ENCODE data around the gene DIRAS1.

DIRAS1 gene

GRCh38 chr19:2756921-2757881, 36.0 kb upstream of the DIRAS1 start:
- intact Hi-C loops (cut with DNase I), result no loop called here
- DNase-seq, result no peak

GRCh38 chr19:2756477-2756876, 35.3 kb upstream of the DIRAS1 start:
- no peak for DNase-seq

GRCh38 chr19:2755811-2756210, 34.6 kb upstream of the DIRAS1 start:
- intact Hi-C loops (cut with DNase I), result no loop called here
- DNase-seq, result no peak

More at GRCh38 chr19:2756477-2756876, 35.3 kb upstream of the DIRAS1 start:
- intact Hi-C loops (cut with DNase I), result no loop called here

- no peak for DNase-seq
- intact Hi-C loops (cut with DNase I), result no loop called here
These were observed 34.2 kb upstream of the DIRAS1 start for GRCh38 chr19:2755448-2755705.

GRCh38 chr19:2754659-2755447, 33.7 kb upstream of the DIRAS1 start:
- intact Hi-C loops (cut with DNase I), result no loop called here
- DNase-seq, result no peak

GRCh38 chr19:2751438-2751830, 30.3 kb upstream of the DIRAS1 start:
- intact Hi-C loops (cut with DNase I), result no loop called here
- DNase-seq, result no peak

GRCh38 chr19:2750808-2751437, 29.8 kb upstream of the DIRAS1 start:
- peak in 29 of 42 donors; percentile 14 to 79 (median 45) for DNase-seq
- intact Hi-C loops (cut with DNase I), result no loop called here

- DNase-seq, result no peak
- intact Hi-C loops (cut with DNase I), result no loop called here
These were observed 26.2 kb upstream of the DIRAS1 start for GRCh38 chr19:2747349-2747748.

GRCh38 chr19:2744113-2744512, 22.9 kb upstream of the DIRAS1 start:
- no peak for DNase-seq
- intact Hi-C loops (cut with DNase I), result loop anchor here (5.0 kb wide), 2 partner anchors 42 to 92 kb away; partner anchors contain the start of gene GNG7

GRCh38 chr19:2743099-2743498, 21.9 kb upstream of the DIRAS1 start:
- intact Hi-C loops (cut with DNase I), result loop anchor here (5.0 kb wide), 2 partner anchors 41 to 91 kb away; partner anchors contain the start of gene GNG7
- DNase-seq, result peak in 34 of 42 donors; percentile 20 to 84 (median 62)

- no peak for DNase-seq
- intact Hi-C loops (cut with DNase I), result loop anchor here (5.0 kb wide), 2 partner anchors 38 to 88 kb away; partner anchors contain the start of gene GNG7
These were observed 19.1 kb upstream of the DIRAS1 start for GRCh38 chr19:2740314-2740656.

GRCh38 chr19:2739602-2740313, 18.6 kb upstream of the DIRAS1 start, which contains the start of gene SLC39A3:
TSS of gene SLC39A3 (minus strand) at chr19:2740017. CDS start at chr19:2737257, 2,760 bp downstream.
- intact Hi-C loops (cut with DNase I), result loop anchor here (5.0 kb wide), 2 partner anchors 37 to 87 kb away; partner anchors contain the start of gene GNG7
- DNase-seq, result peak; percentile 97 to 100 (median 99)

GRCh38 chr19:2736550-2737190, 15.5 kb upstream of the DIRAS1 start:
- intact Hi-C loops (cut with DNase I), result no loop called here
- no peak for DNase-seq

- intact Hi-C loops (cut with DNase I), result no loop called here
- DNase-seq, result no peak
These were observed 14.2 kb upstream of the DIRAS1 start for GRCh38 chr19:2735374-2735773.

GRCh38 chr19:2734589-2735288, 13.6 kb upstream of the DIRAS1 start:
- intact Hi-C loops (cut with DNase I), result no loop called here

GRCh38 chr19:2733930-2734588, 12.9 kb upstream of the DIRAS1 start:
- no peak for DNase-seq
- intact Hi-C loops (cut with DNase I), result no loop called here

More at GRCh38 chr19:2734589-2735288, 13.6 kb upstream of the DIRAS1 start:
- no peak for DNase-seq

- no peak for DNase-seq
- intact Hi-C loops (cut with DNase I), result no loop called here
These were observed 11.7 kb upstream of the DIRAS1 start for GRCh38 chr19:2732883-2733282.
